Panc1 (cell line): Measurements from ENCODE around the gene UBAC2. TPM values are rescaled to one million over a fixed set of nuclear protein-coding genes. Genes with fewer than 3 reads are reported as not detected.

Experiments used
- ATAC-seq: fragments of 200-7000 bp; cut with Tn5 transposase; 2 replicates; pipeline ENCODE4 v1.9.1; 2020; ENCODE audit warnings: mild to moderate bottlenecking, moderate library complexity
- BruUV-seq: library from RNA; stranded (reverse); fragments of 400-500 nt; replicated peaks from 2 replicates; lab custom pipeline; 2021; lab: Mats Ljungman, UMichigan
- CTCF ChIA-PET: fragments of 300-600 bp; sonication (Branson Sonifier 250); formaldehyde crosslinking; loops from one replicate; lab custom pipeline; 2022; ENCODE audit warnings: antibody characterized with exemption; lab: Charles Lee
- POLR2A ChIA-PET: fragments of 300-600 bp; sonication (Branson Sonifier 250); formaldehyde crosslinking; loops from one replicate; lab custom pipeline; 2022; ENCODE audit warnings: antibody characterized with exemption; lab: Charles Lee
- DNase-seq: peaks from one replicate; pipeline ENCODE4 v3.0.0-alpha.2; 2010; ENCODE audit warnings: low read depth, low spot score
- H3K27ac ChIP-seq: 2 replicates; pipeline ENCODE4 v1.5.1; 2011; ENCODE audit warnings: mild to moderate bottlenecking, low read length, inconsistent platforms
- H3K27me3 ChIP-seq: fragments of 200-500 bp; sonication (Bioruptor generic); 2 replicates; pipeline ENCODE4 v1.6.0; 2014; ENCODE audit warnings: low read length, inconsistent platforms; ENCODE audit not compliant: control insufficient read depth, insufficient read depth
- H3K36me3 ChIP-seq: fragments of 200-500 bp; sonication (Bioruptor generic); 2 replicates; pipeline ENCODE4 v1.5.1; 2014; ENCODE audit warnings: inconsistent platforms, mild to moderate bottlenecking, low read length, moderate library complexity; ENCODE audit not compliant: control insufficient read depth, insufficient read depth
- H3K4me1 ChIP-seq: 2 replicates; pipeline ENCODE4 v1.5.1; 2011; ENCODE audit warnings: inconsistent platforms, mild to moderate bottlenecking, low read length, moderate library complexity; ENCODE audit not compliant: control insufficient read depth, insufficient read depth
- H3K4me3 ChIP-seq, 2 experiments: 2 replicates each; pipeline ENCODE4 v1.5.1; 2011 to 2012; ENCODE audit warnings: low read depth in 2 of 2, low read length in 2 of 2, mild to moderate bottlenecking in 2 of 2, inconsistent platforms in 1 of 2, moderate library complexity in 1 of 2
- H3K9me3 ChIP-seq: fragments of 200-500 bp; sonication (Bioruptor generic); 2 replicates; pipeline ENCODE4 v1.5.1; 2014; ENCODE audit warnings: low read depth, mild to moderate bottlenecking, inconsistent platforms, low read length, moderate library complexity; ENCODE audit not compliant: control insufficient read depth, insufficient read depth
- CTCF ChIP-seq: fragments of 450-650 bp; IDR thresholded peaks from 2 replicates; pipeline ENCODE4 v1.5.1; 2017; ENCODE audit warnings: mild to moderate bottlenecking
- POLR2AphosphoS5 ChIP-seq: IDR thresholded peaks from 2 replicates; pipeline ENCODE4 v1.6.1; 2012; ENCODE audit warnings: mild to moderate bottlenecking, low read depth, low read length, moderate library complexity
- REST ChIP-seq, 2 experiments: IDR thresholded peaks; 2 replicates each; pipeline ENCODE4 v1.6.1; 2011 to 2012; ENCODE audit warnings: low read depth in 2 of 2, control low read depth in 1 of 2, low read length in 1 of 2, mild to moderate bottlenecking in 1 of 2, moderate library complexity in 1 of 2; ENCODE audit not compliant: insufficient read depth in 1 of 2
- SIN3A ChIP-seq: IDR thresholded peaks from 2 replicates; pipeline ENCODE4 v1.6.1; 2012; ENCODE audit warnings: low read depth, mild to moderate bottlenecking, low read length, moderate library complexity, borderline replicate concordance; ENCODE audit not compliant: insufficient read depth
- TCF7L2 ChIP-seq: IDR thresholded peaks from 2 replicates; pipeline ENCODE4 v1.6.1; 2011; ENCODE audit warnings: mild to moderate bottlenecking, low read depth, low read length, inconsistent platforms
- in situ Hi-C: cut with HindIII; loops from 2 replicates; pipeline ENCODE4 v1.10.0; 2016; ENCODE audit warnings: low sequenced_read_pairs, low pct_unique_long_range_greater_than_20kb
- intact Hi-C: fragments of 100-400 bp; cut with micrococcal nuclease; formaldehyde crosslinking; loops from one replicate; pipeline ENCODE4 v1.10.0; 2022; ENCODE audit not compliant: unreplicated experiment
- total RNA-seq: library from RNA; stranded (reverse); gene quantifications from one replicate; pipeline ENCODE4 v1.2.1, GENCODE V29; 2021; ENCODE audit not compliant: unreplicated experiment

UBAC2 gene
- total RNA-seq, 1 experiment from 2014 or later = 40.8 TPM

GRCh38 chr13:99405966-99406365 lies 205.3 kb downstream of the UBAC2 start:
- Histone ChIP-seq H3K9me3 (no peaks in the 10 kb centered on the region), H3K27ac (no peak overlapping the region), H3K4me3 (no peak overlapping the region), H3K4me1 (no peaks in the 10 kb centered on the region), H3K27me3 (no peaks in the 10 kb centered on the region), H3K36me3 (no peaks in the 10 kb centered on the region)
- BruUV-seq = no TSS peak
- TF ChIP-seq TCF7L2 (no peak), SIN3A (no peak), POLR2AphosphoS5 (no peak), CTCF (no peak), REST (IDR thresholded peaks at IDR 0.05; ENCODE audit: insufficient read depth in 1 of 2, low read depth in 2 of 2, low read length in 1 of 2) (no peak)
- DNase-seq (no peak), ATAC-seq (no peak)
- ChIA-PET POLR2A (no interaction called here), CTCF (no interaction called here)
- in situ Hi-C loops (no loop called here), intact Hi-C loops (no loop called here)

- intact Hi-C loops = no loop called here
- no peaks in the 10 kb centered on the region for H3K4me1 ChIP-seq
- H3K36me3 ChIP-seq = no peaks in the 10 kb centered on the region
- ATAC-seq = no peak
- in situ Hi-C loops = no loop called here
- TF ChIP-seq TCF7L2 (no peak), POLR2AphosphoS5 (no peak), CTCF (no peak), SIN3A (no peak), REST (IDR thresholded peaks at IDR 0.05; ENCODE audit: insufficient read depth in 1 of 2, low read depth in 2 of 2, low read length in 1 of 2) (no peak)
- no peak for DNase-seq
- no TSS peak for BruUV-seq
- ChIA-PET CTCF (no interaction called here), POLR2A (no interaction called here)
- H3K27ac ChIP-seq = no peak overlapping the region
- H3K27me3 ChIP-seq = no peaks in the 10 kb centered on the region
- H3K4me3 ChIP-seq = no peak overlapping the region
- no peaks in the 10 kb centered on the region for H3K9me3 ChIP-seq
These were observed 206.1 kb downstream of the UBAC2 start for GRCh38 chr13:99406799-99407201.
